OCI-LY3 (cell line): Measurements from ENCODE around the gene TBXA2R.
"Not testable (repeated sequence)": the region's sequence is repeated elsewhere in the genome, so short reads cannot be mapped to it uniquely, and the experiment has no call there.

Experiments
- H2AFZ ChIP-seq: fragments of 200-600, 300-600 bp; shearing (Covaris generic); 2 replicates; pipeline ENCODE4 v1.6.0; 2014; ENCODE audit warnings: antibody characterized with exemption, low read depth, low read length
- H3K27ac ChIP-seq: fragments of 200-600, 300-600 bp; sonication (generic); 2 replicates; pipeline ENCODE4 v1.5.1; 2014; ENCODE audit warnings: mild to moderate bottlenecking, low read length, moderate library complexity, mixed read lengths
- H3K27me3 ChIP-seq: fragments of 200-600, 300-600 bp; sonication (generic); 2 replicates; pipeline ENCODE4 v1.6.1; 2014; ENCODE audit warnings: low read depth, low read length, mixed read lengths
- H3K36me3 ChIP-seq: fragments of 200-600, 300-600 bp; sonication (generic); replicated peaks from 2 replicates; pipeline ENCODE3; 2014; ENCODE audit warnings: low read depth, low read length, mixed read lengths
- H3K4me1 ChIP-seq: fragments of 300-600, 200-600 bp; sonication (generic); 2 replicates; pipeline ENCODE4 v1.6.1; 2014; ENCODE audit warnings: low read length, mixed read lengths
- H3K4me2 ChIP-seq: fragments of 200-600, 300-600 bp; sonication (generic); 2 replicates; pipeline ENCODE4 v1.6.1; 2014; ENCODE audit warnings: low read length, mixed read lengths
- H3K4me3 ChIP-seq: fragments of 300-600, 200-600 bp; sonication (generic); 2 replicates; pipeline ENCODE4 v1.5.1; 2014; ENCODE audit warnings: antibody characterized with exemption, mild to moderate bottlenecking, low read length, moderate library complexity
- H3K79me2 ChIP-seq: fragments of 300-600, 200-600 bp; shearing (Covaris generic); 2 replicates; pipeline ENCODE4 v1.6.1; 2014; ENCODE audit warnings: mild to moderate bottlenecking, low read length, mixed read lengths
- H3K9ac ChIP-seq: fragments of 300-600, 200-600 bp; shearing (Covaris generic); 2 replicates; pipeline ENCODE4 v1.6.0; 2014; ENCODE audit warnings: mild to moderate bottlenecking, low read length, moderate library complexity
- H3K9me3 ChIP-seq: fragments of 200-600, 300-600 bp; shearing (Covaris generic); 2 replicates; pipeline ENCODE4 v1.6.1; 2014; ENCODE audit warnings: low read length, mixed read lengths; ENCODE audit not compliant: insufficient read depth
- H4K20me1 ChIP-seq: fragments of 200-600, 300-600 bp; sonication (generic); 2 replicates; pipeline ENCODE4 v1.6.1; 2016; ENCODE audit warnings: low read length, mixed read lengths; ENCODE audit not compliant: insufficient read depth
- EZH2phosphoT487 ChIP-seq: fragments of 200-600 bp; shearing (Covaris generic); IDR thresholded peaks from 2 replicates; pipeline ENCODE4 v1.6.1; 2018; ENCODE audit warnings: antibody characterized with exemption, mixed run types, low read depth
- TF ChIP-seq, protein P1 (sequence below): fragments of 200-600, 300-600 bp; sonication (generic); IDR thresholded peaks from 2 replicates; pipeline ENCODE4 v1.5.1; 2014; ENCODE audit warnings: antibody characterized with exemption, low read length, low read depth

The TBXA2R gene

GRCh38 chr19:3648037-3648905 lies 41.6 kb upstream of the TBXA2R start:
- Histone ChIP-seq H3K9me3 (no peaks in the 10 kb centered on the region), H3K27me3 (no peaks in the 10 kb centered on the region), H4K20me1 (no peaks in the 10 kb centered on the region), H3K79me2 (no peaks in the 10 kb centered on the region), H2AFZ (no peak overlapping the region), H3K4me2 (no peak overlapping the region), H3K27ac (no peak overlapping the region), H3K9ac (no peak overlapping the region), H3K4me3 (no peak overlapping the region), H3K36me3 (peaks cover 27% of the 10 kb centered on the region), H3K4me1 (no peaks in the 10 kb centered on the region)
- TF ChIP-seq EZH2phosphoT487 = no peak
- TF ChIP-seq, protein P1, sequence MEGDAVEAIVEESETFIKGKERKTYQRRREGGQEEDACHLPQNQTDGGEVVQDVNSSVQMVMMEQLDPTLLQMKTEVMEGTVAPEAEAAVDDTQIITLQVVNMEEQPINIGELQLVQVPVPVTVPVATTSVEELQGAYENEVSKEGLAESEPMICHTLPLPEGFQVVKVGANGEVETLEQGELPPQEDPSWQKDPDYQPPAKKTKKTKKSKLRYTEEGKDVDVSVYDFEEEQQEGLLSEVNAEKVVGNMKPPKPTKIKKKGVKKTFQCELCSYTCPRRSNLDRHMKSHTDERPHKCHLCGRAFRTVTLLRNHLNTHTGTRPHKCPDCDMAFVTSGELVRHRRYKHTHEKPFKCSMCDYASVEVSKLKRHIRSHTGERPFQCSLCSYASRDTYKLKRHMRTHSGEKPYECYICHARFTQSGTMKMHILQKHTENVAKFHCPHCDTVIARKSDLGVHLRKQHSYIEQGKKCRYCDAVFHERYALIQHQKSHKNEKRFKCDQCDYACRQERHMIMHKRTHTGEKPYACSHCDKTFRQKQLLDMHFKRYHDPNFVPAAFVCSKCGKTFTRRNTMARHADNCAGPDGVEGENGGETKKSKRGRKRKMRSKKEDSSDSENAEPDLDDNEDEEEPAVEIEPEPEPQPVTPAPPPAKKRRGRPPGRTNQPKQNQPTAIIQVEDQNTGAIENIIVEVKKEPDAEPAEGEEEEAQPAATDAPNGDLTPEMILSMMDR = no peak

DNA sequence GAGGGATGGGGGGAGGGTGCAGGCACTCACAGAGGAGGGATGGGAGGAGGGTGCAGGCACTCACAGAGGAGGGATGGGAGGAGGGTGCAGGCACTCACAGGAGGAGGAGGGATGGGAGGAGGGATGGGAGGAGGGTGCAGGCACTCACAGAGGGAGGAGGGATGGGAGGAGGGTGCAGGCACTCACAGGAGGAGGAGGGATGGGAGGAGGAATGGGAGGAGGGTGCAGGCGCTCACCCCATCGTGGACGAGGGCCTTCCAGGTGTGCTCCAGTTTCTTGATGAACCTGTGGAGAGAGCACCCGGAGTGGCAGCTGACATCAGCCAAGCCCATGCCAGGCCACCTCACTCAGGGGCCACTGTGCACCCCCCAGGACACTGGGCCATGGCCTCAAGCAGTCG lies 40.4 kb upstream of the TBXA2R start:
- not testable (repeated sequence) for H3K9ac ChIP-seq, H4K20me1 ChIP-seq, H3K4me1 ChIP-seq, H3K4me2 ChIP-seq, H2AFZ ChIP-seq, H3K9me3 ChIP-seq, H3K27me3 ChIP-seq, H3K27ac ChIP-seq, H3K79me2 ChIP-seq, H3K4me3 ChIP-seq
- peaks cover 20% of the 10 kb centered on the region for H3K36me3 ChIP-seq

- H2AFZ ChIP-seq = no peak overlapping the region
- H3K4me1 ChIP-seq = no peaks in the 10 kb centered on the region
- no peak overlapping the region for H3K4me2 ChIP-seq
- H3K79me2 ChIP-seq = no peaks in the 10 kb centered on the region
- no peaks in the 10 kb centered on the region for H3K9me3 ChIP-seq
- H3K27ac ChIP-seq = no peak overlapping the region
- peaks cover 15% of the 10 kb centered on the region for H3K36me3 ChIP-seq
- no peaks in the 10 kb centered on the region; the same call in 1 of the 2 replicates for H4K20me1 ChIP-seq
- TF ChIP-seq, protein P1 = no peak
- TF ChIP-seq EZH2phosphoT487 = no peak
- no peak overlapping the region for H3K9ac ChIP-seq
- H3K4me3 ChIP-seq = no peak overlapping the region
- H3K27me3 ChIP-seq = no peaks in the 10 kb centered on the region
Measured at GRCh38 chr19:3646336-3647092, 39.8 kb upstream of the TBXA2R start.

GRCh38 chr19:3645726-3646125 lies 39.1 kb upstream of the TBXA2R start:
- no peaks in the 10 kb centered on the region; the same call in 1 of the 2 replicates for H4K20me1 ChIP-seq
- TF ChIP-seq, protein P1 = no peak
- TF ChIP-seq EZH2phosphoT487 = no peak
- H3K36me3 ChIP-seq = peaks cover 14% of the 10 kb centered on the region
- no peak overlapping the region for H3K4me3 ChIP-seq
- H3K79me2 ChIP-seq = no peaks in the 10 kb centered on the region
- H3K4me2 ChIP-seq = no peak overlapping the region
- no peak overlapping the region for H3K27ac ChIP-seq
- no peaks in the 10 kb centered on the region for H3K9me3 ChIP-seq
- H3K9ac ChIP-seq = no peak overlapping the region
- no peak overlapping the region for H2AFZ ChIP-seq
- no peaks in the 10 kb centered on the region for H3K27me3 ChIP-seq
- no peaks in the 10 kb centered on the region for H3K4me1 ChIP-seq
